GM23338 (cell line): ENCODE results near the gene KCNH4. TPM values are rescaled to one million over a fixed set of nuclear protein-coding genes. Genes with fewer than 3 reads are reported as not detected.

ENCODE experiments used
- ATAC-seq: fragments of 200-7000 bp; cut with Tn5 transposase; 3 replicates; pipeline ENCODE4 v1.9.1; 2020
- DNase-seq: peaks from one replicate; pipeline ENCODE4 v3.0.0-alpha.2; 2015; ENCODE audit warnings: low spot score
- H2AFZ ChIP-seq: fragments of 200-600 bp; sonication (generic); 2 replicates; pipeline ENCODE4 v1.8.0; 2016; ENCODE audit warnings: antibody characterized with exemption, mild to moderate bottlenecking, moderate library complexity
- H3F3A ChIP-seq: fragments of 200-600 bp; sonication (generic); replicated peaks from 2 replicates; pipeline ENCODE4 v1.8.0; 2017; ENCODE audit warnings: antibody characterized with exemption, mixed run types, low read depth
- H3K27ac ChIP-seq: fragments of 200-600 bp; sonication (generic); 2 replicates; pipeline ENCODE4 v1.6.1; 2016; ENCODE audit warnings: low read depth
- H3K27me3 ChIP-seq: fragments of 200-600 bp; sonication (generic); 2 replicates; pipeline ENCODE4 v1.8.0; 2016; ENCODE audit warnings: mild to moderate bottlenecking, mixed run types, moderate library complexity; ENCODE audit not compliant: insufficient read depth
- H3K36me3 ChIP-seq: fragments of 200-600 bp; sonication (generic); 2 replicates; pipeline ENCODE4 v1.8.0; 2016; ENCODE audit warnings: mild to moderate bottlenecking; ENCODE audit not compliant: insufficient read depth
- H3K4me1 ChIP-seq: fragments of 200-600 bp; sonication (generic); 2 replicates; pipeline ENCODE4 v1.8.0; 2016; ENCODE audit warnings: mild to moderate bottlenecking, moderate library complexity; ENCODE audit not compliant: insufficient read depth
- H3K4me2 ChIP-seq: fragments of 200-600 bp; sonication (generic); 2 replicates; pipeline ENCODE4 v1.7.1; 2017; ENCODE audit warnings: mixed run types
- H3K4me3 ChIP-seq: fragments of 200-600 bp; sonication (generic); 2 replicates; pipeline ENCODE4 v1.6.1; 2016; ENCODE audit warnings: mixed run types
- H3K79me2 ChIP-seq: fragments of 200-600 bp; sonication (generic); replicated peaks from 2 replicates; pipeline ENCODE4 v1.8.0; 2017; ENCODE audit warnings: mild to moderate bottlenecking; ENCODE audit not compliant: insufficient read depth
- H3K9me2 ChIP-seq: fragments of 200-600 bp; sonication (generic); 2 replicates; pipeline ENCODE4 v1.8.0; 2017; ENCODE audit not compliant: insufficient read depth
- H4K20me1 ChIP-seq: fragments of 200-600 bp; sonication (generic); replicated peaks from 2 replicates; pipeline ENCODE4 v1.8.0; 2017; ENCODE audit warnings: mild to moderate bottlenecking; ENCODE audit not compliant: insufficient read depth
- H3K27ac Mint-ChIP-seq: 2 replicates; pipeline ENCODE4 v1.8.0; 2020; ENCODE audit warnings: inconsistent platforms, mild to moderate bottlenecking, moderate library complexity, mixed read lengths
- H3K27me3 Mint-ChIP-seq: 3 replicates; pipeline ENCODE4 v1.8.0; 2022; ENCODE audit warnings: low read depth, mild to moderate bottlenecking, moderate library complexity, mixed read lengths, inconsistent platforms; ENCODE audit not compliant: insufficient read depth, poor library complexity
- H3K36me3 Mint-ChIP-seq: 3 replicates; pipeline ENCODE4 v1.8.0; 2021; ENCODE audit warnings: low read depth, mild to moderate bottlenecking, inconsistent platforms, moderate library complexity, mixed read lengths
- H3K4me1 Mint-ChIP-seq: 3 replicates; pipeline ENCODE4 v1.8.0; 2020; ENCODE audit warnings: mild to moderate bottlenecking, inconsistent platforms, mixed read lengths
- H3K4me3 Mint-ChIP-seq: 3 replicates; pipeline ENCODE4 v1.8.0; 2021; ENCODE audit warnings: moderate library complexity, mild to moderate bottlenecking, inconsistent platforms, mixed read lengths
- H3K9me3 Mint-ChIP-seq: 3 replicates; pipeline ENCODE4 v1.8.0; 2020; ENCODE audit warnings: moderate library complexity, mild to moderate bottlenecking, inconsistent platforms, mixed read lengths
- CREB1 ChIP-seq: fragments of 250-450 bp; sonication (Bioruptor Pico); IDR thresholded peaks from 2 replicates; pipeline ENCODE4 v1.5.0; 2020; ENCODE audit warnings: low read depth, mild to moderate bottlenecking, moderate library complexity
- CTCF ChIP-seq, 2 experiments: fragments of 200-600 bp in 1 of 2; sonication (generic) in 1 of 2; conservative IDR thresholded peaks; 2 replicates each; pipeline versions ENCODE4 v1.5.1 to v1.6.1; 2016 to 2017; ENCODE audit warnings: antibody characterized with exemption in 2 of 2, low read depth in 2 of 2, mild to moderate bottlenecking in 2 of 2, moderate library complexity in 1 of 2
- EZH2 ChIP-seq: fragments of 200-600 bp; sonication (generic); IDR thresholded peaks from one replicate; pipeline ENCODE4 v1.8.0; 2017; ENCODE audit warnings: antibody characterized with exemption, mild to moderate bottlenecking, low read depth; ENCODE audit not compliant: unreplicated experiment
- EZH2phosphoT487 ChIP-seq: fragments of 200-600 bp; sonication (generic); IDR thresholded peaks from one replicate; pipeline ENCODE4 v1.8.1; 2018; ENCODE audit warnings: antibody characterized with exemption; ENCODE audit not compliant: unreplicated experiment
- JUNB ChIP-seq: IDR thresholded peaks from one replicate; pipeline ENCODE4 v1.6.1; 2016; ENCODE audit warnings: antibody characterized with exemption; ENCODE audit not compliant: unreplicated experiment
- NANOG ChIP-seq: IDR thresholded peaks from 2 replicates; pipeline ENCODE4 v1.6.1; 2016; ENCODE audit warnings: antibody characterized with exemption, borderline replicate concordance
- POLR2AphosphoS5 ChIP-seq: IDR thresholded peaks from 2 replicates; pipeline ENCODE4 v1.6.1; 2016; ENCODE audit warnings: antibody characterized with exemption, low read depth
- STAT1 ChIP-seq: IDR thresholded peaks from one replicate; pipeline ENCODE4 v1.6.1; 2016; ENCODE audit warnings: antibody characterized with exemption; ENCODE audit not compliant: unreplicated experiment
- ZNF114 ChIP-seq: fragments of 250-450 bp; sonication (Bioruptor Pico); IDR thresholded peaks from 2 replicates; pipeline ENCODE4 v1.5.0; 2020; ENCODE audit warnings: mild to moderate bottlenecking, moderate library complexity
- ZNF331 ChIP-seq: fragments of 250-450 bp; sonication (Bioruptor Pico); IDR thresholded peaks from 2 replicates; pipeline ENCODE4 v1.5.0; 2020; ENCODE audit warnings: low read depth, mild to moderate bottlenecking, moderate library complexity
- polyA plus RNA-seq: library from polyadenylated mRNA; unstranded; fragments of >200 nt; fragmentation: Nextera tagmentation; extraction: Ambion mirVana; gene quantifications from 2 replicates; pipeline ENCODE4 v1.2.1, GENCODE V29; 2016
- total RNA-seq: library from RNA; depleted of rRNA; stranded (reverse); fragments of >200 nt; shearing (Covaris generic); gene quantifications from 2 replicates; pipeline ENCODE4 v1.2.3, GENCODE V29; 2014
- TF ChIP-seq, protein P1 (sequence below): IDR thresholded peaks from 2 replicates; pipeline ENCODE4 v1.6.1; 2016; ENCODE audit warnings: antibody characterized with exemption
- TF ChIP-seq, protein P2 (sequence below): IDR thresholded peaks from one replicate; pipeline ENCODE4 v1.6.1; 2018; ENCODE audit warnings: antibody characterized with exemption; ENCODE audit not compliant: unreplicated experiment
- TF ChIP-seq, protein P3 (sequence below): fragments of 250-450 bp; sonication (Bioruptor Pico); IDR thresholded peaks from 2 replicates; pipeline ENCODE4 v1.5.0; 2020; ENCODE audit warnings: mild to moderate bottlenecking, moderate library complexity

Gene KCNH4
- total and polyA plus RNA-seq, 2 experiments from 2014 or later, result 0.08 to 0.49 TPM

GRCh38 chr17:42127414-42127813, 53.5 kb downstream of the KCNH4 start:
- no peak overlapping the region for H3K4me3 ChIP-seq
- H3K79me2 ChIP-seq, result peaks cover 11% of the 10 kb centered on the region; the same call in 1 of the 2 replicates
- peaks cover 2% of the 10 kb centered on the region; the same call in 1 of the 2 replicates for H3K4me1 ChIP-seq
- H4K20me1 ChIP-seq, result peaks cover 4% of the 10 kb centered on the region
- H3K27ac ChIP-seq, result no peak overlapping the region
- DNase-seq (no peak), ATAC-seq (no peak)
- H3K9me3 Mint-ChIP-seq, result no peaks in the 10 kb centered on the region; the same call in 2 of the 3 replicates
- H3K4me1 Mint-ChIP-seq, result peaks cover 15% of the 10 kb centered on the region
- H3K4me2 ChIP-seq, result no peak overlapping the region
- peaks cover 3% of the 10 kb centered on the region for H3K36me3 ChIP-seq
- no peaks in the 10 kb centered on the region for H3K27me3 ChIP-seq
- TF ChIP-seq, protein P1, sequence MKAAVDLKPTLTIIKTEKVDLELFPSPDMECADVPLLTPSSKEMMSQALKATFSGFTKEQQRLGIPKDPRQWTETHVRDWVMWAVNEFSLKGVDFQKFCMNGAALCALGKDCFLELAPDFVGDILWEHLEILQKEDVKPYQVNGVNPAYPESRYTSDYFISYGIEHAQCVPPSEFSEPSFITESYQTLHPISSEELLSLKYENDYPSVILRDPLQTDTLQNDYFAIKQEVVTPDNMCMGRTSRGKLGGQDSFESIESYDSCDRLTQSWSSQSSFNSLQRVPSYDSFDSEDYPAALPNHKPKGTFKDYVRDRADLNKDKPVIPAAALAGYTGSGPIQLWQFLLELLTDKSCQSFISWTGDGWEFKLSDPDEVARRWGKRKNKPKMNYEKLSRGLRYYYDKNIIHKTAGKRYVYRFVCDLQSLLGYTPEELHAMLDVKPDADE, result no peak
- TF ChIP-seq, protein P2, sequence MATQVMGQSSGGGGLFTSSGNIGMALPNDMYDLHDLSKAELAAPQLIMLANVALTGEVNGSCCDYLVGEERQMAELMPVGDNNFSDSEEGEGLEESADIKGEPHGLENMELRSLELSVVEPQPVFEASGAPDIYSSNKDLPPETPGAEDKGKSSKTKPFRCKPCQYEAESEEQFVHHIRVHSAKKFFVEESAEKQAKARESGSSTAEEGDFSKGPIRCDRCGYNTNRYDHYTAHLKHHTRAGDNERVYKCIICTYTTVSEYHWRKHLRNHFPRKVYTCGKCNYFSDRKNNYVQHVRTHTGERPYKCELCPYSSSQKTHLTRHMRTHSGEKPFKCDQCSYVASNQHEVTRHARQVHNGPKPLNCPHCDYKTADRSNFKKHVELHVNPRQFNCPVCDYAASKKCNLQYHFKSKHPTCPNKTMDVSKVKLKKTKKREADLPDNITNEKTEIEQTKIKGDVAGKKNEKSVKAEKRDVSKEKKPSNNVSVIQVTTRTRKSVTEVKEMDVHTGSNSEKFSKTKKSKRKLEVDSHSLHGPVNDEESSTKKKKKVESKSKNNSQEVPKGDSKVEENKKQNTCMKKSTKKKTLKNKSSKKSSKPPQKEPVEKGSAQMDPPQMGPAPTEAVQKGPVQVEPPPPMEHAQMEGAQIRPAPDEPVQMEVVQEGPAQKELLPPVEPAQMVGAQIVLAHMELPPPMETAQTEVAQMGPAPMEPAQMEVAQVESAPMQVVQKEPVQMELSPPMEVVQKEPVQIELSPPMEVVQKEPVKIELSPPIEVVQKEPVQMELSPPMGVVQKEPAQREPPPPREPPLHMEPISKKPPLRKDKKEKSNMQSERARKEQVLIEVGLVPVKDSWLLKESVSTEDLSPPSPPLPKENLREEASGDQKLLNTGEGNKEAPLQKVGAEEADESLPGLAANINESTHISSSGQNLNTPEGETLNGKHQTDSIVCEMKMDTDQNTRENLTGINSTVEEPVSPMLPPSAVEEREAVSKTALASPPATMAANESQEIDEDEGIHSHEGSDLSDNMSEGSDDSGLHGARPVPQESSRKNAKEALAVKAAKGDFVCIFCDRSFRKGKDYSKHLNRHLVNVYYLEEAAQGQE, result no peak
- TF ChIP-seq STAT1 (no peak), EZH2phosphoT487 (no peak), CTCF (conservative IDR thresholded peaks at IDR 0.05; ENCODE audit: low read depth in 2 of 2) (no peak), ZNF114 (no peak), CREB1 (CRISPR knock-in tag) (no peak), JUNB (no peak), ZNF331 (CRISPR knock-in tag) (no peak), EZH2 (no peak), NANOG (no peak), POLR2AphosphoS5 (no peak)
- TF ChIP-seq, protein P3, sequence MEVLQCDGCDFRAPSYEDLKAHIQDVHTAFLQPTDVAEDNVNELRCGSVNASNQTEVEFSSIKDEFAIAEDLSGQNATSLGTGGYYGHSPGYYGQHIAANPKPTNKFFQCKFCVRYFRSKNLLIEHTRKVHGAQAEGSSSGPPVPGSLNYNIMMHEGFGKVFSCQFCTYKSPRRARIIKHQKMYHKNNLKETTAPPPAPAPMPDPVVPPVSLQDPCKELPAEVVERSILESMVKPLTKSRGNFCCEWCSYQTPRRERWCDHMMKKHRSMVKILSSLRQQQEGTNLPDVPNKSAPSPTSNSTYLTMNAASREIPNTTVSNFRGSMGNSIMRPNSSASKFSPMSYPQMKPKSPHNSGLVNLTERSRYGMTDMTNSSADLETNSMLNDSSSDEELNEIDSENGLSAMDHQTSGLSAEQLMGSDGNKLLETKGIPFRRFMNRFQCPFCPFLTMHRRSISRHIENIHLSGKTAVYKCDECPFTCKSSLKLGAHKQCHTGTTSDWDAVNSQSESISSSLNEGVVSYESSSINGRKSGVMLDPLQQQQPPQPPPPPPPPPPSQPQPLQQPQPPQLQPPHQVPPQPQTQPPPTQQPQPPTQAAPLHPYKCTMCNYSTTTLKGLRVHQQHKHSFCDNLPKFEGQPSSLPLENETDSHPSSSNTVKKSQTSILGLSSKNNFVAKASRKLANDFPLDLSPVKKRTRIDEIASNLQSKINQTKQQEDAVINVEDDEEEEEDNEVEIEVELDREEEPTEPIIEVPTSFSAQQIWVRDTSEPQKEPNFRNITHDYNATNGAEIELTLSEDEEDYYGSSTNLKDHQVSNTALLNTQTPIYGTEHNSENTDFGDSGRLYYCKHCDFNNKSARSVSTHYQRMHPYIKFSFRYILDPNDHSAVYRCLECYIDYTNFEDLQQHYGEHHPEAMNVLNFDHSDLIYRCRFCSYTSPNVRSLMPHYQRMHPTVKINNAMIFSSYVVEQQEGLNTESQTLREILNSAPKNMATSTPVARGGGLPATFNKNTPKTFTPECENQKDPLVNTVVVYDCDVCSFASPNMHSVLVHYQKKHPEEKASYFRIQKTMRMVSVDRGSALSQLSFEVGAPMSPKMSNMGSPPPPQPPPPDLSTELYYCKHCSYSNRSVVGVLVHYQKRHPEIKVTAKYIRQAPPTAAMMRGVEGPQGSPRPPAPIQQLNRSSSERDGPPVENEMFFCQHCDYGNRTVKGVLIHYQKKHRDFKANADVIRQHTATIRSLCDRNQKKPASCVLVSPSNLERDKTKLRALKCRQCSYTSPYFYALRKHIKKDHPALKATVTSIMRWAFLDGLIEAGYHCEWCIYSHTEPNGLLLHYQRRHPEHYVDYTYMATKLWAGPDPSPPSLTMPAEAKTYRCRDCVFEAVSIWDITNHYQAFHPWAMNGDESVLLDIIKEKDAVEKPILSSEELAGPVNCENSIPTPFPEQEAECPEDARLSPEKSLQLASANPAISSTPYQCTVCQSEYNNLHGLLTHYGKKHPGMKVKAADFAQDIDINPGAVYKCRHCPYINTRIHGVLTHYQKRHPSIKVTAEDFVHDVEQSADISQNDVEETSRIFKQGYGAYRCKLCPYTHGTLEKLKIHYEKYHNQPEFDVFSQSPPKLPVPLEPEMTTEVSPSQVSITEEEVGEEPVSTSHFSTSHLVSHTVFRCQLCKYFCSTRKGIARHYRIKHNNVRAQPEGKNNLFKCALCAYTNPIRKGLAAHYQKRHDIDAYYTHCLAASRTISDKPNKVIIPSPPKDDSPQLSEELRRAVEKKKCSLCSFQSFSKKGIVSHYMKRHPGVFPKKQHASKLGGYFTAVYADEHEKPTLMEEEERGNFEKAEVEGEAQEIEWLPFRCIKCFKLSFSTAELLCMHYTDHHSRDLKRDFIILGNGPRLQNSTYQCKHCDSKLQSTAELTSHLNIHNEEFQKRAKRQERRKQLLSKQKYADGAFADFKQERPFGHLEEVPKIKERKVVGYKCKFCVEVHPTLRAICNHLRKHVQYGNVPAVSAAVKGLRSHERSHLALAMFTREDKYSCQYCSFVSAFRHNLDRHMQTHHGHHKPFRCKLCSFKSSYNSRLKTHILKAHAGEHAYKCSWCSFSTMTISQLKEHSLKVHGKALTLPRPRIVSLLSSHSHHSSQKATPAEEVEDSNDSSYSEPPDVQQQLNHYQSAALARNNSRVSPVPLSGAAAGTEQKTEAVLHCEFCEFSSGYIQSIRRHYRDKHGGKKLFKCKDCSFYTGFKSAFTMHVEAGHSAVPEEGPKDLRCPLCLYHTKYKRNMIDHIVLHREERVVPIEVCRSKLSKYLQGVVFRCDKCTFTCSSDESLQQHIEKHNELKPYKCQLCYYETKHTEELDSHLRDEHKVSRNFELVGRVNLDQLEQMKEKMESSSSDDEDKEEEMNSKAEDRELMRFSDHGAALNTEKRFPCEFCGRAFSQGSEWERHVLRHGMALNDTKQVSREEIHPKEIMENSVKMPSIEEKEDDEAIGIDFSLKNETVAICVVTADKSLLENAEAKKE (CRISPR knock-in tag), result no peak
- H3K9me2 ChIP-seq, result no peaks in the 10 kb centered on the region
- no peak overlapping the region for H3K27ac Mint-ChIP-seq
- H3K27me3 Mint-ChIP-seq, result peaks cover 14% of the 10 kb centered on the region
- peaks cover 8% of the 10 kb centered on the region; the same call in 1 of the 2 replicates for H3F3A ChIP-seq
- H3K4me3 Mint-ChIP-seq, result no peak overlapping the region
- H3K36me3 Mint-ChIP-seq, result peaks cover 60% of the 10 kb centered on the region
- no peak overlapping the region for H2AFZ ChIP-seq
